HEK293 (cell line): ENCODE measurements around the gene TMEM184B.

Experiments used
- CTCF ChIA-PET: fragments of 350-600 bp; formaldehyde crosslinking; extraction: SDS; loops from one replicate; lab custom pipeline; 2021; ENCODE audit warnings: antibody characterized with exemption; lab: Yijun Ruan, JAX
- POLR2A ChIA-PET: fragments of 300-600 bp; formaldehyde crosslinking; extraction: SDS; loops from one replicate; lab custom pipeline; 2020; ENCODE audit warnings: antibody characterized with exemption, inconsistent platforms; lab: Yijun Ruan, JAX
- H3K27ac ChIP-seq: fragments of 200-500 bp; sonication (Bioruptor generic); 2 replicates; pipeline ENCODE4 v1.5.1; 2014; ENCODE audit warnings: low read depth, low read length, control low read depth, inconsistent platforms; ENCODE audit errors: extremely low read depth
- H3K36me3 ChIP-seq, 2 experiments: fragments of 200-500 bp in 1 of 2; sonication (Bioruptor generic) in 1 of 2; 1 replicate in 1 of 2; 2 replicates in 1 of 2; pipeline ENCODE4 v1.5.1; 2014 to 2017; ENCODE audit warnings: inconsistent platforms in 2 of 2, low read length in 2 of 2; ENCODE audit not compliant: control insufficient read depth in 2 of 2, insufficient read depth in 1 of 2
- H3K4me1 ChIP-seq: fragments of 200-500 bp; sonication (Bioruptor generic); 2 replicates; pipeline ENCODE4 v1.5.1; 2014; ENCODE audit warnings: mild to moderate bottlenecking, low read length, inconsistent platforms; ENCODE audit not compliant: control insufficient read depth, insufficient read depth
- H3K4me3 ChIP-seq: 2 replicates; pipeline ENCODE4 v1.5.1; 2011; ENCODE audit warnings: low read depth, mild to moderate bottlenecking, control low read depth, low read length, moderate library complexity
- H3K9me3 ChIP-seq: fragments of 200-500 bp; sonication (Bioruptor generic); 2 replicates; pipeline ENCODE4 v1.5.1; 2014; ENCODE audit warnings: low read depth, low read length, inconsistent platforms; ENCODE audit not compliant: control insufficient read depth, insufficient read depth
- FEZF1 ChIP-seq: fragments of 450-650 bp; formaldehyde crosslinking; IDR thresholded peaks from 2 replicates; pipeline ENCODE4 v1.5.1; 2016; ENCODE audit warnings: missing biosample characterization, missing genetic modification characterization
- KLF1 ChIP-seq: fragments of 450-650 bp; formaldehyde crosslinking; IDR thresholded peaks from 2 replicates; pipeline ENCODE4 v1.5.1; 2016; ENCODE audit warnings: missing biosample characterization, missing genetic modification characterization
- KLF7 ChIP-seq: fragments of 450-650 bp; formaldehyde crosslinking; IDR thresholded peaks from 2 replicates; pipeline ENCODE4 v1.5.1; 2016; ENCODE audit warnings: missing biosample characterization, missing genetic modification characterization, borderline replicate concordance
- YY1 ChIP-seq: fragments of 450-650 bp; formaldehyde crosslinking; IDR thresholded peaks from 2 replicates; pipeline ENCODE4 v1.5.1; 2018; ENCODE audit warnings: missing biosample characterization, missing genetic modification characterization
- ZBTB17 ChIP-seq: fragments of 450-650 bp; formaldehyde crosslinking; IDR thresholded peaks from 2 replicates; pipeline ENCODE4 v1.5.1; 2016; ENCODE audit warnings: missing biosample characterization, missing genetic modification characterization
- ZBTB20 ChIP-seq: fragments of 450-650 bp; formaldehyde crosslinking; IDR thresholded peaks from 2 replicates; pipeline ENCODE4 v1.5.1; 2016; ENCODE audit warnings: missing biosample characterization, missing genetic modification characterization
- ZBTB48 ChIP-seq: fragments of 450-650 bp; formaldehyde crosslinking; IDR thresholded peaks from 2 replicates; pipeline ENCODE4 v1.5.1; 2016; ENCODE audit warnings: missing biosample characterization, missing genetic modification characterization
- ZEB2 ChIP-seq: fragments of 450-650 bp; formaldehyde crosslinking; IDR thresholded peaks from 2 replicates; pipeline ENCODE4 v1.5.1; 2016; ENCODE audit warnings: missing biosample characterization, missing genetic modification characterization
- ZNF223 ChIP-seq: fragments of 450-650 bp; formaldehyde crosslinking; IDR thresholded peaks from 2 replicates; pipeline ENCODE4 v1.5.1; 2016; ENCODE audit warnings: missing biosample characterization, missing genetic modification characterization
- ZNF274 ChIP-seq, 2 experiments: fragments of 200-500 bp in 1 of 2; fragments of 450-650 bp in 1 of 2; sonication (Bioruptor generic) in 1 of 2; formaldehyde crosslinking in 1 of 2; IDR thresholded peaks; 2 replicates each; pipeline versions ENCODE4 v1.5.1 to v1.6.1; 2014 to 2016; ENCODE audit warnings: borderline replicate concordance in 1 of 2, inconsistent platforms in 1 of 2, low read length in 1 of 2, missing biosample characterization in 1 of 2, missing genetic modification characterization in 1 of 2
- ZNF335 ChIP-seq: fragments of 450-650 bp; formaldehyde crosslinking; conservative IDR thresholded peaks from 2 replicates; pipeline ENCODE4 v1.5.1; 2016; ENCODE audit warnings: missing biosample characterization, missing genetic modification characterization
- ZNF366 ChIP-seq: fragments of 450-650 bp; formaldehyde crosslinking; conservative IDR thresholded peaks from 2 replicates; pipeline ENCODE4 v1.5.1; 2016; ENCODE audit warnings: missing biosample characterization, missing genetic modification characterization
- ZNF48 ChIP-seq: fragments of 450-650 bp; formaldehyde crosslinking; IDR thresholded peaks from 2 replicates; pipeline ENCODE4 v1.5.1; 2016; ENCODE audit warnings: missing biosample characterization, missing genetic modification characterization
- ZNF510 ChIP-seq: fragments of 450-650 bp; formaldehyde crosslinking; IDR thresholded peaks from 2 replicates; pipeline ENCODE4 v1.5.1; 2018; ENCODE audit warnings: mild to moderate bottlenecking, missing genetic modification characterization, missing biosample characterization; ENCODE audit not compliant: insufficient replicate concordance
- ZNF548 ChIP-seq: fragments of 450-650 bp; formaldehyde crosslinking; IDR thresholded peaks from 2 replicates; pipeline ENCODE4 v1.5.1; 2016; ENCODE audit warnings: missing biosample characterization, missing genetic modification characterization
- ZNF626 ChIP-seq: fragments of 450-650 bp; sonication (Bioruptor Pico); formaldehyde crosslinking; IDR thresholded peaks from 2 replicates; pipeline ENCODE4 v1.5.1; 2018; ENCODE audit warnings: missing biosample characterization, missing genetic modification characterization, inconsistent platforms
- ZNF629 ChIP-seq: fragments of 450-650 bp; formaldehyde crosslinking; IDR thresholded peaks from 2 replicates; pipeline ENCODE4 v1.5.1; 2017; ENCODE audit warnings: missing biosample characterization, missing genetic modification characterization
- ZNF701 ChIP-seq: fragments of 450-650 bp; formaldehyde crosslinking; IDR thresholded peaks from 2 replicates; pipeline ENCODE4 v1.5.1; 2016; ENCODE audit warnings: missing biosample characterization, missing genetic modification characterization
- ZNF791 ChIP-seq: fragments of 450-650 bp; formaldehyde crosslinking; IDR thresholded peaks from 2 replicates; pipeline ENCODE4 v1.5.1; 2016; ENCODE audit warnings: missing biosample characterization, missing genetic modification characterization
- ZSCAN30 ChIP-seq: fragments of 450-650 bp; IDR thresholded peaks from 2 replicates; pipeline ENCODE4 v1.5.1; 2018; ENCODE audit warnings: missing biosample characterization, mild to moderate bottlenecking, missing genetic modification characterization, moderate library complexity
- ZXDB ChIP-seq: fragments of 450-650 bp; formaldehyde crosslinking; IDR thresholded peaks from 2 replicates; pipeline ENCODE4 v1.5.1; 2016; ENCODE audit warnings: missing biosample characterization, missing genetic modification characterization
- TF ChIP-seq, protein P1 (sequence below): fragments of 450-650 bp; formaldehyde crosslinking; IDR thresholded peaks from 2 replicates; pipeline ENCODE4 v1.5.1; 2016; ENCODE audit warnings: missing biosample characterization, missing genetic modification characterization, low read depth
- TF ChIP-seq, protein P2 (sequence below): fragments of 450-650 bp; formaldehyde crosslinking; IDR thresholded peaks from 2 replicates; pipeline ENCODE4 v1.5.1; 2017; ENCODE audit warnings: missing biosample characterization, mild to moderate bottlenecking, missing genetic modification characterization, moderate library complexity
- TF ChIP-seq, protein P3 (sequence below): sonication (generic); formaldehyde crosslinking; IDR thresholded peaks from 2 replicates; pipeline ENCODE4 v1.8.1; 2022; ENCODE audit warnings: mild to moderate bottlenecking, moderate library complexity, missing genetic modification reagents
- TF ChIP-seq, protein P4 (sequence below): fragments of 450-650 bp; formaldehyde crosslinking; IDR thresholded peaks from 2 replicates; pipeline ENCODE4 v1.5.1; 2016; ENCODE audit warnings: missing biosample characterization, missing genetic modification characterization, borderline replicate concordance
- TF ChIP-seq, protein P5 (sequence below): fragments of 450-650 bp; formaldehyde crosslinking; IDR thresholded peaks from 2 replicates; pipeline ENCODE4 v1.5.1; 2016; ENCODE audit warnings: missing biosample characterization, missing genetic modification characterization
- TF ChIP-seq, protein P6 (sequence below): fragments of 450-650 bp; formaldehyde crosslinking; IDR thresholded peaks from 2 replicates; pipeline ENCODE4 v1.5.1; 2016; ENCODE audit warnings: missing biosample characterization, missing genetic modification characterization

TMEM184B gene

DNA sequence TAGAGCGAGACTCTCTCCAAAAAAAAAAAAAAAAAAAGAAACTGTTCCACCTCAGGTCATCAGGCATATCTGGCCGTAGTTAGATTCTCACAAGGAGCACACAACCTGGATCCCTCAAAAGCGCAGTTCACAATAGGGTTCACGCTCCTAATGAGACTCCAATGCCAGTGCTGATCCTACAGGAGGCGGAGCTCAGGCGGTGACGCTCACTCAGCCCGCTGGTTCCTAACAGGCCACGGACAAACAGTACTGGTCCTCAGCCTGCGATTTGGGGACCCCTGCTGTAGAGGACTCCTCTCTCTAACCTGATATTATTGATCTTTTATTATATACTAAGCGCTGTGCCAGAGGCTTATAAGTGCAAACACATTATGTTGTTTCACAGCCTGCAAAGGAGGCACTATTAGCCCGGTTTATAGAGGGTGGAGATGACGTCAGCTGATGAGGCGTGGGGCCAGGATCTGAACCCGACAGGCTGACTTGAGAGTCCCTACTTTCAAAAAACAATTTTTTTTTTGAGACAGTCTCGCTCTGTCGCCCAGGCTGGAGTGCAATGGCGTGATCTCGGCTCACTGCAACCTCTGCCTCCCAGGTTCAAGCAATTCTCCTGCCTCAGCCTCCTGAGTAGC is 75.9 kb downstream of the TMEM184B start:
- H3K4me1 ChIP-seq: no peaks in the 10 kb centered on the region
- POLR2A ChIA-PET: interaction anchor here (0.9 to 1.4 kb wide), 2 partner anchors 15 to 163 kb away, joined by 4 read pairs; partner anchors contain the start of gene PLA2G6
- H3K36me3 ChIP-seq: no peaks in the 10 kb centered on the region
- H3K9me3 ChIP-seq: no peaks in the 10 kb centered on the region
- no peak overlapping the region for H3K27ac ChIP-seq
- CTCF ChIA-PET: no interaction called here
- H3K4me3 ChIP-seq: no peak overlapping the region
- TF ChIP-seq, protein P1, sequence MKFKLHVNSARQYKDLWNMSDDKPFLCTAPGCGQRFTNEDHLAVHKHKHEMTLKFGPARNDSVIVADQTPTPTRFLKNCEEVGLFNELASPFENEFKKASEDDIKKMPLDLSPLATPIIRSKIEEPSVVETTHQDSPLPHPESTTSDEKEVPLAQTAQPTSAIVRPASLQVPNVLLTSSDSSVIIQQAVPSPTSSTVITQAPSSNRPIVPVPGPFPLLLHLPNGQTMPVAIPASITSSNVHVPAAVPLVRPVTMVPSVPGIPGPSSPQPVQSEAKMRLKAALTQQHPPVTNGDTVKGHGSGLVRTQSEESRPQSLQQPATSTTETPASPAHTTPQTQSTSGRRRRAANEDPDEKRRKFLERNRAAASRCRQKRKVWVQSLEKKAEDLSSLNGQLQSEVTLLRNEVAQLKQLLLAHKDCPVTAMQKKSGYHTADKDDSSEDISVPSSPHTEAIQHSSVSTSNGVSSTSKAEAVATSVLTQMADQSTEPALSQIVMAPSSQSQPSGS: peak; percentile 96
- TF ChIP-seq ZSCAN30 (tag by site-specific recombination): no peak
- TF ChIP-seq, protein P2, sequence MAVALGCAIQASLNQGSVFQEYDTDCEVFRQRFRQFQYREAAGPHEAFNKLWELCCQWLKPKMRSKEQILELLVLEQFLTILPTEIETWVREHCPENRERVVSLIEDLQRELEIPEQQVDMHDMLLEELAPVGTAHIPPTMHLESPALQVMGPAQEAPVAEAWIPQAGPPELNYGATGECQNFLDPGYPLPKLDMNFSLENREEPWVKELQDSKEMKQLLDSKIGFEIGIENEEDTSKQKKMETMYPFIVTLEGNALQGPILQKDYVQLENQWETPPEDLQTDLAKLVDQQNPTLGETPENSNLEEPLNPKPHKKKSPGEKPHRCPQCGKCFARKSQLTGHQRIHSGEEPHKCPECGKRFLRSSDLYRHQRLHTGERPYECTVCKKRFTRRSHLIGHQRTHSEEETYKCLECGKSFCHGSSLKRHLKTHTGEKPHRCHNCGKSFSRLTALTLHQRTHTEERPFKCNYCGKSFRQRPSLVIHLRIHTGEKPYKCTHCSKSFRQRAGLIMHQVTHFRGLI (tag by site-specific recombination): no peak
- no peak for TF ChIP-seq ZNF223
- TF ChIP-seq FEZF1 (tag by site-specific recombination): no peak
- no peak for TF ChIP-seq YY1 (tag by site-specific recombination)
- TF ChIP-seq ZNF366 (tag by site-specific recombination): 0 out of 2 replicates have a peak, but pooled peaks have one; percentile 28
- TF ChIP-seq, protein P3, sequence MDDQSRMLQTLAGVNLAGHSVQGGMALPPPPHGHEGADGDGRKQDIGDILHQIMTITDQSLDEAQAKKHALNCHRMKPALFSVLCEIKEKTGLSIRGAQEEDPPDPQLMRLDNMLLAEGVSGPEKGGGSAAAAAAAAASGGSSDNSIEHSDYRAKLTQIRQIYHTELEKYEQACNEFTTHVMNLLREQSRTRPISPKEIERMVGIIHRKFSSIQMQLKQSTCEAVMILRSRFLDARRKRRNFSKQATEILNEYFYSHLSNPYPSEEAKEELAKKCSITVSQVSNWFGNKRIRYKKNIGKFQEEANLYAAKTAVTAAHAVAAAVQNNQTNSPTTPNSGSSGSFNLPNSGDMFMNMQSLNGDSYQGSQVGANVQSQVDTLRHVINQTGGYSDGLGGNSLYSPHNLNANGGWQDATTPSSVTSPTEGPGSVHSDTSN (CRISPR knock-in tag): no peak
- TF ChIP-seq ZBTB17 (tag by site-specific recombination): peak; percentile 66
- no peak for TF ChIP-seq ZNF626 (tag by site-specific recombination)
- no peak; the same call in 1 of the 2 replicates for TF ChIP-seq ZXDB (tag by site-specific recombination)
- TF ChIP-seq ZBTB20 (tag by site-specific recombination): peak; percentile 47
- TF ChIP-seq ZNF335: peak; percentile 79
- TF ChIP-seq, protein P4, sequence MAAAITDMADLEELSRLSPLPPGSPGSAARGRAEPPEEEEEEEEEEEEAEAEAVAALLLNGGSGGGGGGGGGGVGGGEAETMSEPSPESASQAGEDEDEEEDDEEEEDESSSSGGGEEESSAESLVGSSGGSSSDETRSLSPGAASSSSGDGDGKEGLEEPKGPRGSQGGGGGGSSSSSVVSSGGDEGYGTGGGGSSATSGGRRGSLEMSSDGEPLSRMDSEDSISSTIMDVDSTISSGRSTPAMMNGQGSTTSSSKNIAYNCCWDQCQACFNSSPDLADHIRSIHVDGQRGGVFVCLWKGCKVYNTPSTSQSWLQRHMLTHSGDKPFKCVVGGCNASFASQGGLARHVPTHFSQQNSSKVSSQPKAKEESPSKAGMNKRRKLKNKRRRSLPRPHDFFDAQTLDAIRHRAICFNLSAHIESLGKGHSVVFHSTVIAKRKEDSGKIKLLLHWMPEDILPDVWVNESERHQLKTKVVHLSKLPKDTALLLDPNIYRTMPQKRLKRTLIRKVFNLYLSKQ (tag by site-specific recombination): no peak
- TF ChIP-seq, protein P5, sequence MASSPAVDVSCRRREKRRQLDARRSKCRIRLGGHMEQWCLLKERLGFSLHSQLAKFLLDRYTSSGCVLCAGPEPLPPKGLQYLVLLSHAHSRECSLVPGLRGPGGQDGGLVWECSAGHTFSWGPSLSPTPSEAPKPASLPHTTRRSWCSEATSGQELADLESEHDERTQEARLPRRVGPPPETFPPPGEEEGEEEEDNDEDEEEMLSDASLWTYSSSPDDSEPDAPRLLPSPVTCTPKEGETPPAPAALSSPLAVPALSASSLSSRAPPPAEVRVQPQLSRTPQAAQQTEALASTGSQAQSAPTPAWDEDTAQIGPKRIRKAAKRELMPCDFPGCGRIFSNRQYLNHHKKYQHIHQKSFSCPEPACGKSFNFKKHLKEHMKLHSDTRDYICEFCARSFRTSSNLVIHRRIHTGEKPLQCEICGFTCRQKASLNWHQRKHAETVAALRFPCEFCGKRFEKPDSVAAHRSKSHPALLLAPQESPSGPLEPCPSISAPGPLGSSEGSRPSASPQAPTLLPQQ (tag by site-specific recombination): peak; percentile 49; the same call in 1 of the 2 replicates
- no peak for TF ChIP-seq KLF7 (tag by site-specific recombination)
- no peak for TF ChIP-seq ZNF701 (tag by site-specific recombination)
- TF ChIP-seq ZNF629 (tag by site-specific recombination): peak; percentile 90
- no peak for TF ChIP-seq ZNF274 (IDR thresholded peaks at IDR 0.05; ENCODE audit: low read length)
- no peak for TF ChIP-seq ZNF274 (tag by site-specific recombination; IDR thresholded peaks at IDR 0.05; ENCODE audit: borderline replicate concordance)
- peak; percentile 43; the same call in 1 of the 2 replicates for TF ChIP-seq ZBTB48 (tag by site-specific recombination)
- TF ChIP-seq ZNF548: no peak
- TF ChIP-seq ZEB2: 0 out of 2 replicates have a peak, but pooled peaks have one; percentile 34
- no peak for TF ChIP-seq ZNF510 (tag by site-specific recombination)
- no peak for TF ChIP-seq ZNF791 (tag by site-specific recombination)
- no peak for TF ChIP-seq ZNF48 (tag by site-specific recombination)
- TF ChIP-seq, protein P6, sequence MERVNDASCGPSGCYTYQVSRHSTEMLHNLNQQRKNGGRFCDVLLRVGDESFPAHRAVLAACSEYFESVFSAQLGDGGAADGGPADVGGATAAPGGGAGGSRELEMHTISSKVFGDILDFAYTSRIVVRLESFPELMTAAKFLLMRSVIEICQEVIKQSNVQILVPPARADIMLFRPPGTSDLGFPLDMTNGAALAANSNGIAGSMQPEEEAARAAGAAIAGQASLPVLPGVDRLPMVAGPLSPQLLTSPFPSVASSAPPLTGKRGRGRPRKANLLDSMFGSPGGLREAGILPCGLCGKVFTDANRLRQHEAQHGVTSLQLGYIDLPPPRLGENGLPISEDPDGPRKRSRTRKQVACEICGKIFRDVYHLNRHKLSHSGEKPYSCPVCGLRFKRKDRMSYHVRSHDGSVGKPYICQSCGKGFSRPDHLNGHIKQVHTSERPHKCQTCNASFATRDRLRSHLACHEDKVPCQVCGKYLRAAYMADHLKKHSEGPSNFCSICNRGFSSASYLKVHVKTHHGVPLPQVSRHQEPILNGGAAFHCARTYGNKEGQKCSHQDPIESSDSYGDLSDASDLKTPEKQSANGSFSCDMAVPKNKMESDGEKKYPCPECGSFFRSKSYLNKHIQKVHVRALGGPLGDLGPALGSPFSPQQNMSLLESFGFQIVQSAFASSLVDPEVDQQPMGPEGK (tag by site-specific recombination): 0 out of 2 replicates have a peak, but pooled peaks have one; percentile 12
- TF ChIP-seq KLF1: no peak
